SH-SY5Y (cell line): ENCODE measurements around the gene FLNB.

Experiments used
- GATA2 ChIP-seq: IDR thresholded peaks from 2 replicates; pipeline ENCODE4 v1.6.1; 2011; ENCODE audit warnings: mild to moderate bottlenecking, low read depth, low read length
- GATA3 ChIP-seq: IDR thresholded peaks from 2 replicates; pipeline ENCODE4 v1.6.1; 2011; ENCODE audit warnings: low read depth, mild to moderate bottlenecking, low read length, moderate library complexity

DNA sequence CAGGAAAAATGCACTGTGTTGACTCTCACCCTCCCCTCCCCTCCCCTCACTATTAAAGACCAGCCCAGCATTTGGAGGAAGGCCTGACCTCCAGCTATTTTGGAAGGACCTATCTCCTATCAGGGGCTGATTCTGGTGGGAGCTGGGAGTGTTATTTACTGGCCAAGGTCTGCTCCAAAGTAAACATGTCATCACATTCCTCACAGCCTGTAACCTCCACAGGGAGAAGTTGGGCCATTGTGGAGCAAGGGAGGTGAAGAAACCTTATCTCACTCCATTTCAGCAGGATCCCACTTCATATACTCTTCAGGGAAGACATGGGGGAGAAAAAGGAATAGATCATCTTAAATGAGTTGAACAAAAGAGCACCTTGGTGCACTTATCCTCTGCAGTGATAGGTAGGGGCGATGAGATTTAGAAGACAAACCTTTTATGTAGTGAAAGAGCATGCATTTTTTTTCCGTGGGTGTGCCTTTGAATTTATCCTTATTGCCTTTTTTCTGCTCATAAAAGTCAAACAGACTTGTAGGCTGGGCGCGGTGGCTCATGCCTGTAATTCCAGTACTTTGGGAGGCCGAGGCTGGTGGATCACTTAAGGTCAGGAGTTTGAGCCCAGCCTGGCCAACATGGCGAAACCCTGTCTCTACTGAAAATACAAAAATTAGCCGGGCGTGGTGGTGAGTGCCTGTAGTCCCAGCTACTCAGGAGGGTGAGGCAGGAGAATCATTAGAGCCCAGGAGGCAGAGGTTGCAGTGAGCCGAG, 15.6 kb upstream of the FLNB start:
- TF ChIP-seq GATA2 (no peak), GATA3 (no peak)
